ENCODE data around the gene KCNJ4.

The KCNJ4 gene

GRCh38 chr22:38431266-38432010 lies 23.6 kb downstream of the KCNJ4 start:
- H3K4me3 Mint-ChIP-seq = no peak overlapping the region
- no peaks in the 10 kb centered on the region for H3K4me1 Mint-ChIP-seq
- H3K27ac Mint-ChIP-seq (ENCODE audit: low read depth) = no peak overlapping the region
- DNase-seq (ENCODE audit: low spot score in 2 of 2) = no peak
- no peaks in the 10 kb centered on the region for H3K9me3 Mint-ChIP-seq
- H3K36me3 Mint-ChIP-seq (ENCODE audit: insufficient read depth) = no peaks in the 10 kb centered on the region
- H3K27me3 Mint-ChIP-seq = no peaks in the 10 kb centered on the region
- no peak for ATAC-seq (replicated peaks; ENCODE audit: extremely low read depth, poor library complexity, severe bottlenecking)

DNA sequence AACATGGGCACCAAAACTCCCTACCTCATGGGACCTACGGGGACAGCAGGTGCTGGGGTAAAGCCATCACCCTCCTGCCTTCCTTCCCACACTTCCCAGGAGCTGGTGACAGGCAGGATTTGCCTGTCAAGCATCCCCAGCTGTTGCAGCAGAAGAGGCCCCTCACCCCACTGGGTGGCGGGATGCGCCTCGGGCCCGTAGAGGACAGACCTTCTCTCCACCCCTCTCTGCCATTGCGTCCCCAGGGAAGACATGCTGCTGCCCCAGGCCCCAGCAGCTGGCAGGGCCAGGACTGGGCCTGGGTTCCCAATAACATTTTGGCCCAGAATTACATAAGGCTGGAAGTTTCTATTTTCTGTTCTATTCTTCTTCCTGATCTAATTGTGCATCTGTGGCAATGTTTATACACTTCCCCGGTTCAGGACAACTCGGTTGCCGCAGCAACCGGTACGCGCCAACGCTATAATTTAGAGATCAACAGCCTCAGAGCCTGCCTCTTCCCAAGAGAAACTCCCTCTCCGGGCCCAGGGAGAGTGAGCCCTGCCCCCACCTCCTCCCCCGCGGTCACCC lies 25.4 kb downstream of the KCNJ4 start:
- no peak for ATAC-seq (replicated peaks; ENCODE audit: extremely low read depth, poor library complexity, severe bottlenecking)
- H3K27me3 Mint-ChIP-seq = no peaks in the 10 kb centered on the region
- no peak overlapping the region for H3K27ac Mint-ChIP-seq (ENCODE audit: low read depth)
- no peaks in the 10 kb centered on the region for H3K36me3 Mint-ChIP-seq (ENCODE audit: insufficient read depth)
- DNase-seq (ENCODE audit: low spot score in 2 of 2) = no peak
- H3K4me3 Mint-ChIP-seq = no peak overlapping the region
- no peaks in the 10 kb centered on the region for H3K9me3 Mint-ChIP-seq
- H3K4me1 Mint-ChIP-seq = no peaks in the 10 kb centered on the region

DNA sequence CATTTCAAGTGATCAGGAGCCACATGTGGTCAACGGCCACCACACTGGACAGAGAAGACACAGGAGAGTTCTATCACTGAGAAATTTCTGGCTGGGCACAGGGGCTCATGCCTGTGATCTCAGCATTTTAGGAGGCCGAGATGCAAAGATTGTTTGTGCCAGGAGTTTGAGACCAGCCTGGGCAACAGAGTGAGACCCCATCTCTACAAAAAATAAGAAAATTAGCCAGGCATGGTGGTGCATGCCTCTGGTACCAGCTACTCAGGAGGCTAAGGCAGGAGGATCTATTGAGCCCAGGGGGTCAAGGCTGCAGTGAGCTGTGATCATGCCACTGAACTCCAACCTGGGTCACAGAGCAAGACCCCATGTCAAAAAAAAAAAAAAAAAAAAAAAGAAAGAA lies 26.3 kb downstream of the KCNJ4 start:
- ATAC-seq (replicated peaks; ENCODE audit: extremely low read depth, poor library complexity, severe bottlenecking) (no peak), DNase-seq (ENCODE audit: low spot score in 2 of 2) (no peak)
- Mint-ChIP-seq H3K4me1 (no peaks in the 10 kb centered on the region), H3K27ac (ENCODE audit: low read depth) (no peak overlapping the region), H3K36me3 (ENCODE audit: insufficient read depth) (no peaks in the 10 kb centered on the region), H3K4me3 (no peak overlapping the region), H3K9me3 (no peaks in the 10 kb centered on the region), H3K27me3 (no peaks in the 10 kb centered on the region)

DNA sequence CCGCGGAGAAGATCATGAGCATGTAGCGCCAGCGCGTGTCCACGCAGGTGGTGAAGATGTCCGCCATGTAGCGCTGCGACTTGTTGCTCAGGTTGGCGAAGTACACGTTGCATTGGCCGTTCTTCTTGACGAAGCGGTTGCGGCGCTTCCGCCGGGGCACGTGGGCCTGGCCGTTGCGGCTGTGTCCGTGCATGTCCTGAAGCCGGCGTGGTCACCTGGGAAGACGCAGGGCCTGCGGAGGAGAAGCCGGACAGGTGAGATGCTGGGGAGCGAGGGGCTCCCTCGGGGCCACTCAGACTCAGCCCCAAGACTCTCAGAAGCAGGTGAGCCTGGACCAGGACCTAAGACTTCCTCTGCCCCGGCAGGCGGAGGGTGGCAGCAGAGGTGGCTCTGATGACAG lies 27.1 kb downstream of the KCNJ4 start:
- Mint-ChIP-seq H3K4me1 (no peaks in the 10 kb centered on the region), H3K4me3 (no peak overlapping the region), H3K36me3 (ENCODE audit: insufficient read depth) (no peaks in the 10 kb centered on the region), H3K27me3 (no peaks in the 10 kb centered on the region), H3K27ac (ENCODE audit: low read depth) (no peak overlapping the region), H3K9me3 (no peaks in the 10 kb centered on the region)
- ATAC-seq (replicated peaks; ENCODE audit: extremely low read depth, poor library complexity, severe bottlenecking) (no peak), DNase-seq (ENCODE audit: low spot score in 2 of 2) (no peak)

DNA sequence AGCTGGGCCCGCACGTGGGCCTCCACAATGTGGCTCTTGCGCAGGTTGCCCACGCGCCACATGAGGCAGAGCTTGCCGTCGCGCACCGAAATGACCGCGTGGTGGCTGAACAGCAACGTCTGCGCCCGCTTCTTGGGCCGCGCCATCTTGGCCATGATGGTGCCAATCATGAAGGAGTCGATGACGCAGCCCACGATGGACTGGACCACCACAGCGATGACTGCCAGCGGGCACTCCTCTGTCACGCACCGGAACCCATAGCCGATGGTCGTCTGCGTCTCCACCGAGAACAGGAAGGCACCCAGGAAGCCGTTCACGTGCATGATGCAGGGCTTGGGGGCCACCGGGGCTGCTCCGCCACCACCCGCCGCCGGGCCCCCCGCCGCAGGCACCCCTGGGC lies 27.5 kb downstream of the KCNJ4 start:
- Mint-ChIP-seq H3K9me3 (no peaks in the 10 kb centered on the region), H3K4me3 (no peak overlapping the region), H3K4me1 (no peaks in the 10 kb centered on the region), H3K27me3 (no peaks in the 10 kb centered on the region), H3K36me3 (ENCODE audit: insufficient read depth) (no peaks in the 10 kb centered on the region), H3K27ac (ENCODE audit: low read depth) (no peak overlapping the region)
- no peak for DNase-seq (ENCODE audit: low spot score in 2 of 2)
- ATAC-seq (replicated peaks; ENCODE audit: extremely low read depth, poor library complexity, severe bottlenecking) = no peak

GRCh38 chr22:38426628-38427027 lies 28.4 kb downstream of the KCNJ4 start:
- no peaks in the 10 kb centered on the region for H3K9me3 Mint-ChIP-seq
- DNase-seq (ENCODE audit: low spot score in 2 of 2) (no peak), ATAC-seq (replicated peaks; ENCODE audit: extremely low read depth, poor library complexity, severe bottlenecking) (no peak)
- no peak overlapping the region for H3K4me3 Mint-ChIP-seq
- H3K27ac Mint-ChIP-seq (ENCODE audit: low read depth) = no peak overlapping the region
- no peaks in the 10 kb centered on the region for H3K4me1 Mint-ChIP-seq
- H3K36me3 Mint-ChIP-seq (ENCODE audit: insufficient read depth) = no peaks in the 10 kb centered on the region
- H3K27me3 Mint-ChIP-seq = no peaks in the 10 kb centered on the region

DNA sequence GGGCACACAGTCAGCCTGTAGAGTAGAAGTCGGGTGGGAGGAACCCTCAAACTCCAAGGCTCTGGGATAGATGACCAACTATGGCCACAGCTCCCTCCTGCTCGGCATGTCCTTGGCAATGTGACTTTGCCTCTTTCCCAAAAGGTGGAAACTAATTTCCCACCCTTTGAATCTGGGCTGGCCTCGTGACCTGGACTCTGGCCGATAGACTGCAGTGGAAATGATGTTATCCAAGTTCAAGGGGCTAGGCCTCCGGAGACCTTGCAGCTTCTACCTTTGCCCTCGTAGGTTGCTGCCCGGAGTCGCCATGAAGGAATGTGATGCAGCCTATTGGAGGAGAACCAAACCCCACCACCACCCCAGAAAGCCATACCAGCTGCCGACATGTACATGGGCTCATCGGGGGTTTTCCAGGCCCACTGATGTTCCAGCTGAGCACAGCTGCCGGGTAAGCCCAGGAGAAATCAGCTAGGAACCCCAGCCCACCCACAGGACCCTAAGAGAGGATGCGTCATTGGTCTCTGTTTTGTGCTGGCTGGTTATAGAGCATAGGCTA lies 30.4 kb downstream of the KCNJ4 start:
- no peak overlapping the region for H3K27ac Mint-ChIP-seq (ENCODE audit: low read depth)
- no peaks in the 10 kb centered on the region for H3K9me3 Mint-ChIP-seq
- no peak for DNase-seq (ENCODE audit: low spot score in 2 of 2)
- no peaks in the 10 kb centered on the region for H3K36me3 Mint-ChIP-seq (ENCODE audit: insufficient read depth)
- H3K27me3 Mint-ChIP-seq = no peaks in the 10 kb centered on the region
- no peak overlapping the region for H3K4me3 Mint-ChIP-seq
- no peak for ATAC-seq (replicated peaks; ENCODE audit: extremely low read depth, poor library complexity, severe bottlenecking)
- H3K4me1 Mint-ChIP-seq = no peaks in the 10 kb centered on the region

GRCh38 chr22:38423512-38424503 lies 31.2 kb downstream of the KCNJ4 start:
- Mint-ChIP-seq H3K4me3 (no peak overlapping the region), H3K27me3 (no peaks in the 10 kb centered on the region), H3K27ac (ENCODE audit: low read depth) (no peak overlapping the region), H3K36me3 (ENCODE audit: insufficient read depth) (no peaks in the 10 kb centered on the region), H3K4me1 (no peaks in the 10 kb centered on the region), H3K9me3 (no peaks in the 10 kb centered on the region)
- ATAC-seq (replicated peaks; ENCODE audit: extremely low read depth, poor library complexity, severe bottlenecking) (no peak), DNase-seq (ENCODE audit: low spot score in 2 of 2) (no peak)

DNA sequence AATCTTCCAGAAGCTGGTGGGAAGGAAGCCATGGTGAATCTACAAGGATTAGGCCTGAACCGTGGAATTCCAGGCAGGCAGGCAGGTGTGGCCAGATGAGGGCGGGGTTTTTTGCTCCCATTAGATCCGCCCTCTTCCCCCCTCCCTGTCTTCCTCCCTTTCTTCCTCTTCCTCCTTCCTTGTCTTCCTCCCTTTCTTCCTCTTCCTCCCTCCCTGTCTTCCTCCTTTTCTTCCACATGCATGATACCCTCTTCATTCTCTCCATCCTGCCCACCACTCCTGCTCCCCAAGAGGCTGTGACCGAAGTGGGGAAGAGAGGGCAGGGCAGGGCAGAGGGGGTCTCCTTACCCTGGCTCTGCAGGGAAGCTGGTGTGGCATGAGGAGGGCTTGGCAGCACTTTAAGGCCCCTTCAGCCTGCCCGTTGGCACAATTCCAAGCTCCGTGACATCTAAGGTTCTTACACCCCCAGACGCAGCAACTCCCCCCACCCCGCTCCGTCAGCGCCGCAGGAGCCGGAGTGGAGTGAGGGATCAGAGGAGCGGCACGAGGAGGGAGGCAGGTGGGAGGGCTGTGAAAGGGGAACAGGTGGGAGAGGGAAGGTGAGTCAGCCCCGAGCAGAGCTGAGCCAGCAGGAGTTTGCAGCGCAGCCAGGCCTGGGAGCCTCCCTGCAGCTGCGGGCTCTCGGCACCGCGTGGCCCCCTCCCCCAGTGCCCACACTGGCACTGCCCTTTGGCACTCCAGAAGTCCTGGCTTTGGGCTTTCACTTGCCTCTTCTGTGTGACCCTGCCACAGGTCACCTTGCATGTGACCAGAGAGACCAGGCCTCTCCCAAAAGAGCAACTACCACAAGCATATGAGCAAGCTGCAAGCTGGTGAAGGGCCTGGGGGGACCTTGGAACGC lies 32.1 kb downstream of the KCNJ4 start:
- no peaks in the 10 kb centered on the region for H3K36me3 Mint-ChIP-seq (ENCODE audit: insufficient read depth)
- ATAC-seq (replicated peaks; ENCODE audit: extremely low read depth, poor library complexity, severe bottlenecking) (no peak), DNase-seq (ENCODE audit: low spot score in 2 of 2) (no peak)
- H3K27ac Mint-ChIP-seq (ENCODE audit: low read depth) = no peak overlapping the region
- no peaks in the 10 kb centered on the region for H3K27me3 Mint-ChIP-seq
- H3K4me3 Mint-ChIP-seq = no peak overlapping the region
- no peaks in the 10 kb centered on the region for H3K4me1 Mint-ChIP-seq
- H3K9me3 Mint-ChIP-seq = no peaks in the 10 kb centered on the region

DNA sequence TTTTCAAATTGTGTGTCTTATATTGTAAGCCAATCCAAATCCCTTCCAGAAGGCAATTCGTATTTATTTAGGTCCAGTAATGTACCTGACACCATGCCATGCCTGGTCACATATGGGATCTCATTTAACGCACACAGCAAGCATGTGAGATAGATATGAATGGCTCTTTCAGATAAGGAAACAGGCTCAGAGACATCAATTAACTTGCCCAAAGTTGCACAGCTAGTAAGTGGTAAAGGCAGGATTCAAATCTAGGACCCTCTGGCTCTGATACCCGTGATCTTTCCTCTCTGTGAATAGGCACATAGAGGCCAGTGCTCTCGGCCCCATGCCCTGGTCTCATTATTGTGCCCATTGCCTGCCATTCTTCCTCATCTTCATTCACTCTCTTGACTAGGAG lies 34.3 kb downstream of the KCNJ4 start:
- H3K9me3 Mint-ChIP-seq = no peaks in the 10 kb centered on the region
- DNase-seq (ENCODE audit: low spot score in 2 of 2) (no peak), ATAC-seq (replicated peaks; ENCODE audit: extremely low read depth, poor library complexity, severe bottlenecking) (no peak)
- no peak overlapping the region for H3K4me3 Mint-ChIP-seq
- H3K4me1 Mint-ChIP-seq = no peaks in the 10 kb centered on the region
- H3K36me3 Mint-ChIP-seq (ENCODE audit: insufficient read depth) = no peaks in the 10 kb centered on the region
- no peak overlapping the region for H3K27ac Mint-ChIP-seq (ENCODE audit: low read depth)
- no peaks in the 10 kb centered on the region for H3K27me3 Mint-ChIP-seq

DNA sequence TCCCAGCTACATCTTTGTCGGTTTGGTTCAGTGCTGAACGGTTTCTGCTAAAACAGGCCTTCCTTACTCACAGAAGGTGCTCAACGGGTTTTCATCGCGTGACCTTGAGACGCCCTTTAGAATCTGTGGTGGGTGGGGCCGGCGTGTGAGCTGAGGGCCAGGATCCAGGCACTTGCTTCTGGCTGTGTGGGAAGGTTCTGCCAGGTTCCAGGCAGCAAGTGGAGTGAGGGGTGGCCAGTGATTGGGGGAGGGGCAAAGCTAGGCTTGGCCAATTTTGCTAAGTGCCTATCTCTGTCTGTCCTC lies 35.2 kb downstream of the KCNJ4 start:
- DNase-seq (ENCODE audit: low spot score in 2 of 2) = no peak
- Mint-ChIP-seq H3K27ac (ENCODE audit: low read depth) (no peak overlapping the region), H3K27me3 (no peaks in the 10 kb centered on the region)

More for the DNA sequence above, 35.2 kb downstream of the KCNJ4 start:
- Mint-ChIP-seq H3K4me1 (no peaks in the 10 kb centered on the region), H3K4me3 (no peak overlapping the region), H3K9me3 (no peaks in the 10 kb centered on the region), H3K36me3 (ENCODE audit: insufficient read depth) (no peaks in the 10 kb centered on the region)
- no peak for ATAC-seq (replicated peaks; ENCODE audit: extremely low read depth, poor library complexity, severe bottlenecking)
